Kidney glomerular epithelial cell (primary cell): ENCODE data around the gene EHBP1.
"Not testable (repeated sequence)": the region's sequence is repeated elsewhere in the genome, so short reads cannot be mapped to it uniquely, and the experiment has no call there.

Experiments
- DNase-seq: peaks from one replicate; lab custom pipeline; 2025; lab: John Stamatoyannopoulos, UW

Gene EHBP1

GRCh38 chr2:62736899-62737559, 31.5 kb downstream of the EHBP1 start:
- no peak for DNase-seq

GRCh38 chr2:62738981-62739936, 33.7 kb downstream of the EHBP1 start:
- no peak for DNase-seq

GRCh38 chr2:62740221-62740620, 34.7 kb downstream of the EHBP1 start:
- no peak for DNase-seq

- no peak for DNase-seq
Measured at GRCh38 chr2:62741127-62741526, 35.6 kb downstream of the EHBP1 start.

GRCh38 chr2:62741954-62742722, 36.6 kb downstream of the EHBP1 start:
- no peak for DNase-seq

GRCh38 chr2:62743506-62743905, 38.0 kb downstream of the EHBP1 start:
- DNase-seq, result no peak

- no peak for DNase-seq
Measured at GRCh38 chr2:62744603-62745002, 39.1 kb downstream of the EHBP1 start.

GRCh38 chr2:62745891-62746481, 40.5 kb downstream of the EHBP1 start:
- no peak for DNase-seq

GRCh38 chr2:62747169-62747568, 41.7 kb downstream of the EHBP1 start:
- DNase-seq, result no peak

- no peak for DNase-seq
Measured at GRCh38 chr2:62747876-62748275, 42.4 kb downstream of the EHBP1 start.

- not testable (repeated sequence) for DNase-seq
Measured at GRCh38 chr2:62749111-62749510, 43.6 kb downstream of the EHBP1 start.

GRCh38 chr2:62757029-62757428, 51.5 kb downstream of the EHBP1 start:
- DNase-seq, result no peak

GRCh38 chr2:62760026-62760425, 54.5 kb downstream of the EHBP1 start:
- DNase-seq, result no peak

- DNase-seq, result peak; percentile 15
Measured at GRCh38 chr2:62760555-62760954, 55.0 kb downstream of the EHBP1 start.

GRCh38 chr2:62765619-62766376, 60.3 kb downstream of the EHBP1 start:
- no peak for DNase-seq

GRCh38 chr2:62768615-62769014, 63.1 kb downstream of the EHBP1 start:
- DNase-seq, result no peak

GRCh38 chr2:62770629-62771028, 65.1 kb downstream of the EHBP1 start:
- DNase-seq, result no peak

- DNase-seq, result peak; percentile 64
Measured at GRCh38 chr2:62774555-62775366, 69.2 kb downstream of the EHBP1 start.

- no peak for DNase-seq
Measured at GRCh38 chr2:62775367-62775668, 69.8 kb downstream of the EHBP1 start.

GRCh38 chr2:62783679-62784078, 78.2 kb downstream of the EHBP1 start:
- DNase-seq, result no peak

GRCh38 chr2:62784341-62784740, 78.8 kb downstream of the EHBP1 start:
- DNase-seq, result no peak
